Stimulated activated CD8-positive, alpha-beta memory T cell treated with anti-CD3 and anti-CD28 coated beads, Interleukin-7, amount 100 ng/mL, for 4 hours (primary cell): Measurements from ENCODE around the gene DNASE1L1.
A peak's percentile ranks its signal among the peaks of the same experiment; 100 is the strongest.

ENCODE experiments used
- DNase-seq, 2 donors: peaks; one replicate each; pipeline ENCODE4 v3.0.0-alpha.2; 2020; ENCODE audit warnings: low read depth in 2 of 2

DNASE1L1 gene

DNA sequence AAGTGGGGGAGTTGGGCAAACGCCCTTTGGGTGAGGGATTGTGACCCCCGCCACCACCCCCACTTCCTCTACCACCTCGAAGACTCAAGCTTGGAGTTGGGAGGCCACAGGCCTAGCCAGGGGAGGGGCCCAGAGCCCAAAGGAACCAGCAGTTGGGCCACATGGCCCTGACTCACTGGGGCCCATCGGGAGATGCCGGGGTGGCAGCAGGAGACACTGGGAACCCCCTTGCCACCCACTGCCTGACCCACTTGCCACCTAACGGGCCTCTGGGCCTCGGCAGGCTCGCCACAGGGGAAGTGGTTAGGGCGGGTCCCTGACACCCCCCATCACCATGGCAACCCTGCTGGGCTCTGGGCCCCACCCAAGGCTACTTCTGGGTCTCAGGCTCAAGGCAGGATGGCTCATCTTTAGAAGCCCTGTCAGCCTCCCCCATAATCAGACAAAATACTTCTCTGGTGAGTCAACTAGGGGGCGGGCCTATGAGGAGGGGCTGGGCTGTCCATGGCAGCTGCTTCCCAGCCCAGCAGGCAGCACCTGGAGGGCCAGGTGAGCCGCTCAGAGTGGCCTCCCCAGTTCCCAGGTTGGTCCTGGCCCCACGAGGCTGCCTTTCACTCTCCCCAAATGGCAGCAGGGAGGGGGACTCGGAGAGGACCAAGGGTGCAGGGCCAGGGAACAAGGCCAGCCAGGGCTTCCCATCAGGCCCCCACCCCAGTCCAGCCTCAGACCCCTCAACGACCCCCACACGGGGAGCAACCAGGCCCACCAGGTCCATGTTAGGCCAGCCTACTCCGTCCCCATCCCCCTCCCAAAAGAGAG, 40.2 kb downstream of the DNASE1L1 start:
- DNase-seq, result peak; percentile 90 to 95

DNA sequence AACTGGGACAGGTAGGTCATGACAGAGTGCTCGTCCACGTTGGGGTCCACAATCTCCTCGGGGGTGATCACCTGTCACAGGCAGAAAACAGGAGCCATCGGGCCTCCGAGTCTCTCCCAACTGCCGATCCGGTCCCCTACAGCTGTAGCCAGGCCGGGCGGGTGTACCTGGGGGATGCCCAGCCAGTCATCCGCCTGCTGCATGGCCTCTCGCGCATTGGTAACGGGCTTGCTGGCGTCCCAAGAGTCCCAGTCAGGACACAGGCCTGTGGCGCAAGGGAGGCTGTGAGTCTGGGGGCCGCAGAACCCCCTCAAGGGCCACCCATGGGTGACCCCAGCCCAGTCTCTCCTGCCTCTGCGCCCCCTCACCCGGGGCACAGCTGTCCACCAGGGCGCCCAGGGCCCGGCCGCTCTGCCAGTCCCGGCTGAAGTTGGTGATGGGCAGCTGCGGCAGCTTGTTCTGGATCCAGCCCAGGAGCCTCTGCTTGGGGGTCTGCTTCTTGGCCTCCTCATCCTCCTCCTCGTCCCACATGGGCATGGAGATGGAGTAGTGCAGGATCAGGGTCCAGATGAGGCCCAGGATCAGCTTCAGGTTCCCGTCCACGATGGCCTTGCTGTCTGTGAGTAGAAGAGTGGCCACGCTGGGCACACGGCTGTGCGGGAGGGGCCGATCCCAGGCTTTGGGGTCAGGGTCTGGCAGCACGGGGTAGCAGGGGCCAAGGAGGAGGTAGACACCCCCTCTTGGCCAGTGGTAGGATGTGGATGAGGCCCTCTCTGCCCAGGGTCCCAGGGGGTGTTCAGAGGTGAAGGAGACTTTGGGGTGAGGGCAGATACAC, 41.4 kb downstream of the DNASE1L1 start:
- no peak for DNase-seq

DNA sequence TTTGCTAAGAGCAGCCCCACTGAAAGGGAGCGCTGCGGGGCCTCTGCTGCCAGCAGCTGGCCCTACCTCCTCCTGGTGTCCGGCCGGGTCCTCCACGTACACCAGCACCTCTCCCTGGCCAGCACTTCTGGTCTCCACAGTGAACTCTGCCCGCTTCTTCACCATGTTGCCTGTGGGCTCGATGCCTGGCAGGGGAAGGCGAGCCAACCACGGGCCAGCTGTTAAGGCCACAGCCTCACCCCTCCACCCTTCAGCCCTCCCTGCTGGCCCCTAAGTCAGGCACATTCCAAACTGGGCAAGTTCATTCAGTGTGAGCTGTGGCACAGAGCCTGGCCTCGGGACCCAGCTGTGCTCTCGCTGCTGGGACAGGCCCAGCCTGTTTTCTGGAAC, 42.4 kb downstream of the DNASE1L1 start:
- DNase-seq, result no peak

DNA sequence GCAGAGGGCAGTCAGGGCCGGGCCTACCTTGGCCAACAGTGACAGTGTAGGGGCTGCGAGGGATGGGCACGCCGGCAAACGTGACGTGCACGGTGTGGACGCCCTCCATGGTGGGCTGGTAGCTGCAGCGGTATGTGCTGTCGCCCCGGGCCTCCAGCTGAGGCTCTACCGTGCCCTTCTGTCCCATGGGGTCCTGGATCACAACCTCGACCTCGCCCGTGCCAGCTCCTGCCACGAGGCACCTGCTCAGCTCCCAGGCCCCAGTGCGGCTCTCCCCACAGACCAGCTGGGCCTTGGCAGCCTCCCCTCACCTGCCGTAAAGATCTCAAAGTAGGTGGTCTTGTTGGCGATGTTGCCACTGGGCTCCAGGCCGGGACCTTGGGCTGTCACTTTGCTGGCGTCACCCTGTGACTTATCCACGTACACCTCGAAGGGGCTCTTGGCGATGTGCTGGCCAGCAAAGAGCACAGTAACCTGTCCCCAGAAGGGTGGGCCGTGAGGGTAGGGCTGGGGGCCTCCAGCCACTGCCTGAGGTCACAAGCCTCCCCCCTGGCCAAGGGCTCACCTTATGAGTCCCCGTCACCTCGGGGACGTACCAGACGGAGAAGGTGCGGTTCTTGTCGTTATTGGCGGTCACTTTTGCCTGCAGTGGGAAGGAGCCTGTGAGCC, 42.9 kb downstream of the DNASE1L1 start:
- DNase-seq, result no peak

DNA sequence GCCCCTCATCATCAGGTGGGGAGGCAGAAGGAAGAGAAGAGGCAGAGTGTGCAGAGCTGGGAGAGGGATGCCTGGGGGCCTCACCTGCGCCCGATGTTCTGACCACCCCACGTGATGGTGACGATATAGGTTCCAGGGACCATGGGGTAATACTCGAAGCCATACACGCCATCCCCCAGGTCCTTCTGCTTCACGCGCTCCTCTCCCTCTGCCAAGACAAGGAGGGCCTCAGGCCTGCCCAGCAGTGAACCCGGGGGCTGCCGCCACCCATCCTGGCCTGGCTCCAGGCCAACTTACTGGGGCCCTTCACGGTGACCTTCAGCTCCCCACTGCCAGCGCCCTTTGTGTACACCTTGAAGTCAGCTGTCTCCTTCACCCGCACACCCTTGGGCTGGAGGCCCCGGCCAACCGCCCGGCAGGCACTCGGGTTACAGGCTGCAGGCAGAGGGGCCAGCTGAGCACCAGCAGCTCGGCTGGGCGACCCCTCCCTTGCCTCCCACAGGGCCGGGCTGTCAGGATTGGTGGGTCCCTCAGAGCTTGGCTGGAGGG, 43.9 kb downstream of the DNASE1L1 start:
- DNase-seq, result no peak

DNA sequence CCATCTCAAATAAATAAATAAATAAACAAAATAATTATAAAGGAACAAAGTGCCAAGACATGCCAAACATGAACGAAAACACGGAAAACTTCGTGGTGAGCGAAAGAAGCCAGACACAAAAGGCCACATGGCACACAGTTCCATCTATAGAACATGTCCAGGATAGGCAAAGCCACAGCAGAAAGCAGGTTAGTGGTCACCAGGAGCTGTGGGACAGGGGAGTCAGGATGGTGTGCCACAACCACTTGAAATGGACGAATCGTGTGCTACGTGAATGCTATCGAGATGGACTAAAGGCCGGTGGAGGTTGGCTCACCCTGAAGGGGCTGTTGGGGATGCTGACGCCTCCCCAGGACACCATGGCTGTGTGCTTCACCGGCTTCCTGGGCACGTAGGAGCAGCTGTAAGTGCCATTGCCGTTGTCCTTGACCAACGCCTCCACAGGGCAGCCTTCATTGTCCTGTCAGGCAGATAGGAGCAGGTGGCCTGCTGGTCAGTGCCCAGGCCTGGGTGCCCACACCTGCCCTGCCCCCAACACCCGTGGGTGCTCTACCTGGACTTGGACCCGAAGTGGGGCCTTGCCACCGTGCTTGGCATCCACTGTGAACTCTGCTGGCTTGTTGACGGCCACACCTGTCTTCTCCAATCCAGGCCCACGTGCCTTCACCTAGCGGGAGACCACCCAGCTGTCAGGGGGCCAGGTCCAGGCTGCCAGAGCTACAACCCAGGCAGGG, 45.2 kb downstream of the DNASE1L1 start:
- DNase-seq, result no peak

DNA sequence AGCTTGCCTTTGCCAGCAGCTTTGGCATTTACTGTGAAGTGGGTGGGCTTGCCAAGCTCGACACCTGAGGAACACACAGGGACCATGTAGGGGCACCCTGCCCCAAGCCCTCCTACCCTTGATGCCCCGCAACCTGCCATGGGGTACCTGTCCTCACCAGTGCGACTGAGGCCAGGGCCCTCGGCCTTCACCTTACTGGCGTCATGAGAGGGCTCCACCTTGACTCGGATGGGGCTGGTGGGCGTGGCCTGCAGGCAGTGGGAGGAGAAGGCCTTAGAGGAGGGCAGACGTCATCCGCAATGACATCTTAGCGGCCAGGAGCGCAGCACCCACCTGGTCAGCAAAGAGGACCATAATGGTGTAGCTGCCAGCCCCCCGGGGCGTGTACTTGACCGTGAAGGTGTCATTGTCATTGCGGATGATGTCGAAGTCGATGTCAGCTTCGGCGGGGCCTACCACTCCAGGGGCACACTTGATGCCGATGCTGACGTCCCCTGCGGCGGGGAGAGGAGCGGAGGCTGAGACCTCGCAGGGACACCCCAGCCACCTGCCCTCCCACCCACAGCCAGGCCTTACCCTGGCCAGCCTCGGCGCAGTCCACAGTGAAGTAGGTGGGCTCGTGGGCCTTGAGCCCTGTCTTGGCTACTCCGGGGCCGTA, 46.8 kb downstream of the DNASE1L1 start:
- DNase-seq, result no peak

DNA sequence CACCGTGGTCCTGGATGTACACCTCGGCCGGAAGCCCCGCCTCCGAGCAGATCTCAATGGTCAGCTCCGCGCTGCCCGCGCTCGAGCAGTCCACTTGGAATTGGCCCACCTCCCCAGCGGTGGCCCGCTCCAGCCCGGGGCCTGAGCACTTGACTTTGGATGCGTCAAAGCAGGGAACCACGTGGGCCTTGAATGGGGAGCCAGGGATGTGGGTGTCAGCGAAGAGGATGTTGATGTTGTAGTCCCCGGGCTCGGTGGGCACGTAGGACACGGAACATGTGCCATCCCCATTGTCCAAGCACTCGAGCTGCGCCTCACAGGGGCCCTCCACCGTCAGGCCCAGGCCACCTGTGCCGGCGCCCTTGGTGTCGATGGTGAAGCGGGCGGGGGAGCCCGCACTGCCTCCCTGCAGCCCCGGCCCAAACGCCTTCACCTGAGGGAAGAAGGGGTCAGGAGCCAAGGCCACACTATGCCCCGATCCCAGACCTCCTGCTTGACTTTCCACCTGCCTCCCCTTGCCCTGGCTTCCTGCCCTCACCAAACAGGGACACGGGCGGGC, 48.8 kb downstream of the DNASE1L1 start:
- DNase-seq, result no peak

DNA sequence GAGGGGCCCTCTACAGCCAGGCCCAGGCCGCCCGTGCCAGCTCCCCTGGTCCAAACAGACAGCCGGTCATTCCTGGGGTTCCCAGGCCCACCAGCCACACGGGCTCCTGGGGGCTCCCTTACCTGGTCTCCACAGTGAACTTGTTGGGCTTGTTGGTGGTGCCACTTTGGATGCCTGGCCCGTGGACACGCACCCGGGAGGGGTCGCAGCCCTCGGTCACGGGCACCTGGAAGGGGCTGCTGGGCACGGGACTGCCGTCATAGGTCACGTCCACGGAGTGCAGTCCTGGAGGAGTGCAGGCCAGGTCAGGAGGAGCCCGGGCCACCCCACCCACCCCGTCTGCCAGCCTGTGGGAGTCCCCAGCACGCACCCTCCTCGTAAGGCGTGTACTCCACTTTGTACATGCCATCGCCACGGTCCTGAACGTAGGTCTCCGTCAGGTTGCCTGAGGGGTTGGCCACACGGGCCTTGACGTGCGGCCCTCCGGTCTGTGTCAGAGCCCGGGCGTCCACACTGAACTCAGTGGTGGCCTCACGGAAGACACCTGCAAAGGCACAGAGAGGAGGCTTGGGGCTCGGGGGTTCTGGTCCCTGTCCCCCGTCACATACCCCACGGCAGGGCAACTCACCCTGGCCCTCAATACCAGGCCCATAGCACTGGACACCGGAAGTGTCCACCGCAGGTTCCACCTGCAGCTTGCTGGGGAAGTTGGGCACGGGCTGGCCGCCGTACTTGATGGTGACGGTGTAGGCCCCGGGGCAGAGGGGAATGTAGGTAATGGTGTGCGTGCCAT, 49.5 kb downstream of the DNASE1L1 start:
- no peak for DNase-seq

DNA sequence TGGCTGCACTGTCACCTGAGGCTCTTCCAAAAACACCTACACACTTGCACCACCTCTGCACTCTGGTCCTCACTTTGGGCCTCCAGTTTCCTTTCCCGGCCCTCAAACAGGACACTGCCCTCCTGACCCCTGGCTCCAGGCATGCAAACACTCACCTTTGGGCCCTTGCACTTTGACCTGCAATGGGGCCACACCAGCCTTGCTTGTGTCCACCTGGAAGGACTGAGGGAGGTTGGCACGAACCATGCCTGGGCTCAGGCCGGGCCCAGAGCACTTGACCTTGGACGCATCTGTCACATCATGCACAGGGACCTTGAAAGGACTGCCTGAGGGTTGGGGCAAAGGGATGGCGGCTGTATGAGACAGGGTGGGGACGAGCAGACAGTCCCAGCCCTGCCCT, 50.2 kb downstream of the DNASE1L1 start:
- no peak for DNase-seq

DNA sequence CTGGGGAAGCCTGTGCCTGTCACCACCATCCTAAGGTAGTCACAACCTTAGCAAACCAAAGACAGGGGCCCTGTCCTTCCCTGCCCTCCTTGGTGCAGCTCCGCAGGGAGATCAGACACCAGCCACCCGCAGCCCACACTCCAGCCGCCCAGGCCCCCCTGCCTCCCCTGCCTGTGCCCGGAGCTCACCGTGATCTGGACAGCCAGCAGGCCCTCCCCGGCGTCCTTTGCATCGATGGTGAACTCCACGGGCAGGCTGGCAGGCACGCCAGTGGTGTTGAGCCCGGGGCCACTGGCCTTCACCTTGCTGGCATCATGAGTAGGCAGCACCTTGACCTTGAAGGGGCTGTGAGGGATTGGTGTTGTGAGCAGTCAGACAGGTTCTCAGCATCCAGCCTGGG, 51.0 kb downstream of the DNASE1L1 start:
- no peak for DNase-seq

DNA sequence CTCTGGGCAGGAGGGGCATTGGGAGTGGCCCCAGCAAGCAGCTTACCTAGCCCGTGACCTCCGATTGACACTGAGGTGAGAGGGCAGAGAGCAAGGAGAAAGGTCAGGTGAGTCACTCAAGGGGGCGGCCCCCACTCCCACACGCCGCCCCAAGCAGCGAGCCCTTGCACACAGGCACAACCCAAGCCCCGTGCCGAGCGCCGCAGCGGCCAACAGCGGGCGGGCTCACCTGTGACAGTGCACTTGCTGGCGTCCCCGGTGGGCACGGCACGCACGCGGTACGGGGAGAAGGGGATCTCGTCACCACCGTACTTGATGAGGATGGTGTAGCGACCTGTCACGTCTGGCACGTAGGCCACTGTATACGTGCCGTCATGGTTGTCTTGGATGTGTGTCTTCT, 51.8 kb downstream of the DNASE1L1 start:
- DNase-seq, result no peak

DNA sequence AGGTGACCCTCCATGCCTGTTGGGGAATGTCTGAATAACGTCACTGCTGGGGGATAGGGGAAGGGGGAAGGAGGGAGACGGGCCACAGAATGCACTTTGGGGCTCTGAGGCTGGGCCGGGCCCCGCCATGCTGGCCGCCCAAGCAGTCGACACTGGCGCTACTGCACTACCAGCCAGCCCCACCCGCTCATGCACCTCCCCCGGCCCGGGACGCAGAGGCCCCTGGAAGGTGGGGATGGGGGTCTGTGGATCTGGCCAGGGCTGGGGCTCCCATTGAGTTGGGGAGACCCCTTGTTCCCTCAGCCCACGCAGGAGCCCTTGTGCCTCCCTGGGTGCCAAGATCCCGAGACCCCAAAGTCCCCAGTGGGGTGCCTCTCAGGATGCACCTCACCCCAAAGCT, 52.5 kb downstream of the DNASE1L1 start:
- DNase-seq, result no peak

DNA sequence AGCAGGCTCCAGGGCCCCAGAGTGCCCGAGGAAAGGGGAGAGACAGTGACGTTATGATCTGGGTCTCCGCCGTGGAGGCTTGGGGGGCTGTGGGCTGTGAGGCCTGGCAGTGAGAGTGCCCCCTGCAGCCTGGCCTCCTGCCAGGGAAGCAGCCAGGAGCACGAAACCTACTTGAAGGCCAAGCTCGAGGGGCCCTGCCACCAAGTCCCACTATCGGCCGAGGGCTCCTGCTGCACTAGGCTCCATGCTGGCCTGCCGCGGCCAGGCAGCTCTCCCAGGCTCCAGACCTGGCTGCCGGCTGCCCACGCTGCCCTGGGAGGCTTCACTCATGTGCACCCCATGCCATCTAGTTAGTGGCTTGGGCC, 53.3 kb downstream of the DNASE1L1 start:
- no peak for DNase-seq

DNA sequence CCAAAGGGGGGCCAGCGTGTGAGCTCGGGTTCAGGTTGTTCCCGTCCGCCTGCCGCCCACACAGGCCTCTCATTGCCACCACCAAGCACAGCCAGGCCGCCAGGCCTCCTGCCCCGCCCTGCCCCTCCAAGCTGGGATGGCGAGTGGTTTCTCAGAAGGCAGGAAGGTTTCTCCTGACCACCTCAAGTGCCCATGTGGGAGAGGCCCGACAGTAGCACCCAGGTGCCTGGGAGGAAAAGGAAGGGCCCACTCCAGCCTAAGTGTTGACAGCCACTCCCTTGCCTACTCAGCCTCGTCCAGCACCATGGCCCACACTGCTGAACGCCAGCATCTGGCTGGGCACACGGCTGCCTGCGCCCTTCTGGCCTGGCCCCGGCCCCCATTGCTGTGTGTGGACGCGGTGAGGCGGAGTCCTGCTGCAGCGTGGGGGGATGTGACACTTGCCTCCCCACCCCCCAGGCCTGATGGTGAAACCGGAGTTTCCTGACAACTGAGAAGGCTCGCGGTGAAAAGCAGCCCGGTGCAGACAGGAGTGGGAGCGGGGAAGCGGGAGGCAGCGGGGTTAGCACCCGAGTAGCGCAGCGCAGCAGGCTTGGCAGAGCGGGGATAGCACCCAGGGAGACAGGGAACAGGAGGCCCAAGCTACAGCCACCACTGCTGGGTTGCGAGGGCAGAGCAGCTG, 53.8 kb downstream of the DNASE1L1 start:
- no peak for DNase-seq

DNA sequence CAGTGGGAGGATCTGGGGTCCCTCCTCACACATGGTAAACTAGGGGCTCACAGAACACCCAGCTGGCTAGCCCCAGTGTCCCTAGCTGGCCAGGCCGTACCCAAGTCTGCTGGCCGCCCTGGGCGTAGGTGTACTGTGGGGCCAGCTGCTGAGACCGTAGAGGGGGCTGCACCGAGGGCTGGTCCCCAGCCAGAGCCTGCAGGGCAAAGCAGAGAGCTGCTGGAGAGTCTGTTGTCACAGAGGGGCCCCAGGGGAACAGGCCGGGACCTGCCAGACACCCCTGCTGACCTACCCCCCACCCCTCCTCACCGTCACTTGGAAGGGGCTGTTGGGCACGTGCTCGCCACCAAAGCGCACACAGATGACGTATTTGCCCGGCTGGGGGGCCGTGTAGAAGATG, 54.5 kb downstream of the DNASE1L1 start:
- DNase-seq, result no peak

DNA sequence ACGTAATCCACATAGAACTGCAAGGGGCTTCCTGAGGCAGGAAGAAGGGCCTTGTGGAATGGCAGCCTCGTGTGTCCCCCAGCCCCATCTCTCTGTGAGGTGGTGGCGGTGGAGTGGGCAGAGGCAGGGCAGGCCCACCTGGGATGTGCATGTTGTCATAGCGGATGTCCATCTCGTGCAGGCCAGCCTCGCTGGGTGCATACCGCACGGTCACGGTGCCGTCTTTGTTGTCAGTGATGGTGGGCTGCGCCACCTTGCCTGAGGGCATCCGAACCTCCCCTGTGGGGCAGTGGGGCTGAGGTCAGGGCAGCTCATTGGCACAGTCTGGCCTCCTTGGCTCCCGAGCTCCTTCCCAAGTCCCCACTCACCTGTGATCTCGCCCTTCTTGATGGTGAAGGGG, 55.0 kb downstream of the DNASE1L1 start:
- no peak for DNase-seq

DNA sequence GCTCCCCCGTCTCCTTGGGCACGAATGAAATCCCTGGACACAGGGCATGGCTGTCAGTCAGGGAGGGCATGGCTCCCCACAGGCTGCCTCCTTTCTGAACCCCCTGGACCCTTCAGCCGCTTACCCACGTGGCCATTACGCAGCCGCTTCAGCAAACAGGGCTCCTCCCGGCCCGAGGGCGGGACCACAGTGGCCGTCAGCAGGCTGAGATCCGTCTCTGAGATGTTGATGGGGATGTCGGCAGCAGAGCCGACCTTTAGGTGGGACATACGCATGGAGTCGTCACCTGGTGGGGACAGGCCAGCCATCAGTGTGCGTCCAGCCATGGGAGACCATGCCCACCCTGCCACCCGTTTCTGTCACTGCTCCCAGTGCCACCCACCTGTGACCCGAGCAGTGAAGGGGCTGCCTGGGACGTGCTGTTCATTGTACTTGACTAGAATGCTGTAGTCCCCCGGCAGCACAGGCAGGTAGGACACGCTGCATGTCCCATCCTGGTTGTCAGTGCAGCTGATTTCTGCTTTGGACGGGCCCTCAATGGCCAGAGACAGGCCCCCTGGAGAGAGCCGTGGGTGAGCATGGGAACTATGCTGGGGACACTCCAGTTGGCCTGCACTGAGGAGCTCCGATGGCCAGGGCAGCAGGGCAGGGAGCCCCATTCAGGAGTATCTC, 55.7 kb downstream of the DNASE1L1 start:
- no peak for DNase-seq

DNA sequence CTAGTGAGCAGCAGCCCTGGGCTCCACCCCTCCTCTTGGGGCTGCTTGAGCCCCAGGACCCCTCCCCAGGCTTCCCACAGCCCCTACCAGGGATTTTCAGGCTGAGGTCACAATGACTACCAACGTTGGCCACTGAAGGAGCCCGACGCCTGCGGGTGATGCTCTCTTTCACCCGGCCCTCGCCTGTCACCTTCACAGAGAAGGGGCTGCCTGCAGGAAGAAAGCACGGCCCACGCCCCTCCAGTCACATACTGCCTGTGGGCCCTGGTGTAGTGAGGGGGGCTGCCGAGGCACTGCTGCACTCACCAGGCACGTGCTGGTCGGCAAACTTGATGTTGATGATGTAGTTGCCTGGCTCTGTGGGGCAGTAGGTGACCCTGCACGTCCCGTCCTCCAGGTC, 56.6 kb downstream of the DNASE1L1 start:
- DNase-seq, result no peak
